ENCODE data around the gene TBC1D22A. TPM values are rescaled to one million over a fixed set of nuclear protein-coding genes. Genes with fewer than 3 reads are reported as not detected.

The TBC1D22A gene
- total RNA-seq, 4 donors from 2014 or later, result 31.2 to 111 (median 41.8) TPM

DNA sequence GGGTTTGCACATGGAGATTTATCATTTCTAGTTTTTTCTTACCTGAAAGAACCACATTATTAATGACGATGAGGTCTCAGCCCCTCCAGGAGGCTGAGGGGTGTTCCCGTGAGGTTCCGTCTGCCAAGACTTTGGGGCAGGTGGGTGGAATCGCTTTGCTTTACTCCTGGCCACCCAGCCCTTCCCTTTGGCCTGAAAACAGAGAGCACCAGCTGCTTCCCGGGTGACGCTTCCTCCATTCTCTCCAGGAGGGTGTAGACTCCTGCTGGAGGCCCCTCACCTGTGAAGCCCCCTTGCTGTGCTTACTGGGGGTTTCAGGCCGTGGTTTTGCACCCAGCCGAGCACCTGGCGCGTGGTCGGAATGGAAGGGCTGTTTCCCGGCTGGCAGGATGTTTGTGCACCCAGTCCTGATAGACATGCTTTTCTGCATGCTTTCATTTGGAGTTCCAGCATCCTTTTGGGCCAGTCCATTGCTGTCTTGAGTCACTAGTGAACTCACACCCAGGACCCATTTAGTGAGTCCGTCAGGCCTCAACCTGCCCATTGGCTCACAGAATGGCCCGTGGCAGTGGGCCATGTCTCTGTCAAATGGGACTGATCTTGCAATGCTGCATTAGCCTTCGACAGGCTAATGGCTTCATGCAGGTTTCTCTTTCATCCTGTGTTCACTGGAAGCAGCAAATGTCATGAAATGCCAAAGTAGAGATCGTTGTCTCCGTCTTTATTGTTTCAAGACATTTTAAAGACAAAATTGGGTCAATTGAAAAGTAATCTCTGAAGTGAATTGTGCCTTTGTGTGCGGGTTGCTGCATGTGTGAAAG is 360.8 kb downstream of the TBC1D22A start:
- in situ Hi-C loops (cut with MboI; ENCODE audit: low pct_ligation_motif_present in 1 of 4, low pct_unique_long_range_greater_than_20kb in 1 of 4, low sequenced_read_pairs in 3 of 4) (no loop called here), intact Hi-C loops (cut with DNase I; ENCODE audit: low total_unique reads) (no loop called here)

DNA sequence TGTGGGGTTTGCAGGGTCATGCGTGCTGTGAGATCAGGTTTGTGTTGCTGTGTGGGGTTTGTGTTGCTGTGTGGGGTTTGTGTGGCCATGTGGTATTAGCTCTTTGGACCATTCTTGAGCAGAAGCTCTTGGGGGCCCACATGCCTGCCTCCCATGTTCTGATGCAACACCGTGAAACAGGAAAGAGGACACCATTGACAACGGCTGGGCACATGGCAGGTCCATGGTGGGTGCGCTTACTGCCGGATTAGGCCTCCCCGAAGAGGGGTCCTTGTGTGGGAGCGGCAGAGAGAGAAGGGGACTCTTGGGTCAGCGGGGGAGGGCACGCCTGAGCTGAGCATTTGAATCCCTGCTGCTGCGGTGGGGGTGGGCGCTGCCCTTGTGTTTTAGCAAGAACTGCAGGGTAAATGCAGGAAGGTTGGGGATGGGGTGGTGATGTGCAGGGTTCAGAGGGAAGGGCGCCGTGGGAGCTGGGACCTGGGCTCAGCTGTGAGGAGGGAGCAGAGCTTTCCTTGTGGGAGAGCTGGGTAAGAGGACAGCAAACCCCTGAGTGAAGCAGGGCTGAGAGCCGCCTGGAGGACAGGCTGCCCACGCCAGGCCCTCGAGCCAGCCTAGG is 361.5 kb downstream of the TBC1D22A start:
- H3K27ac ChIP-seq, result no peak overlapping the region
- no peaks in the 10 kb centered on the region for H3K4me1 ChIP-seq
- no peaks in the 10 kb centered on the region for H3K9me3 ChIP-seq
- WGBS, 2 donors (ENCODE audit: low coverage in 1 of 2), result 97 to 100% methylated on average over 1 to 16 of the region's 16 CpGs
- H3K36me3 ChIP-seq, result no peaks in the 10 kb centered on the region
- intact Hi-C loops (cut with DNase I; ENCODE audit: low total_unique reads), result no loop called here
- in situ Hi-C loops (cut with MboI; ENCODE audit: low pct_ligation_motif_present in 1 of 4, low pct_unique_long_range_greater_than_20kb in 1 of 4, low sequenced_read_pairs in 3 of 4), result no loop called here
- H3K27me3 ChIP-seq, result no peaks in the 10 kb centered on the region
- H3K4me3 ChIP-seq, result no peak overlapping the region
- no peak for TF ChIP-seq EP300 (IDR thresholded peaks at IDR 0.05; ENCODE audit: low read depth)
- TF ChIP-seq, protein P1, sequence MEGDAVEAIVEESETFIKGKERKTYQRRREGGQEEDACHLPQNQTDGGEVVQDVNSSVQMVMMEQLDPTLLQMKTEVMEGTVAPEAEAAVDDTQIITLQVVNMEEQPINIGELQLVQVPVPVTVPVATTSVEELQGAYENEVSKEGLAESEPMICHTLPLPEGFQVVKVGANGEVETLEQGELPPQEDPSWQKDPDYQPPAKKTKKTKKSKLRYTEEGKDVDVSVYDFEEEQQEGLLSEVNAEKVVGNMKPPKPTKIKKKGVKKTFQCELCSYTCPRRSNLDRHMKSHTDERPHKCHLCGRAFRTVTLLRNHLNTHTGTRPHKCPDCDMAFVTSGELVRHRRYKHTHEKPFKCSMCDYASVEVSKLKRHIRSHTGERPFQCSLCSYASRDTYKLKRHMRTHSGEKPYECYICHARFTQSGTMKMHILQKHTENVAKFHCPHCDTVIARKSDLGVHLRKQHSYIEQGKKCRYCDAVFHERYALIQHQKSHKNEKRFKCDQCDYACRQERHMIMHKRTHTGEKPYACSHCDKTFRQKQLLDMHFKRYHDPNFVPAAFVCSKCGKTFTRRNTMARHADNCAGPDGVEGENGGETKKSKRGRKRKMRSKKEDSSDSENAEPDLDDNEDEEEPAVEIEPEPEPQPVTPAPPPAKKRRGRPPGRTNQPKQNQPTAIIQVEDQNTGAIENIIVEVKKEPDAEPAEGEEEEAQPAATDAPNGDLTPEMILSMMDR (IDR thresholded peaks at IDR 0.05), result no peak
- no peak for TF ChIP-seq POLR2AphosphoS5 (IDR thresholded peaks at IDR 0.05)
- DNase-seq, result no peak

More for the DNA sequence above, 360.8 kb downstream of the TBC1D22A start:
- WGBS, 2 donors (ENCODE audit: low coverage in 1 of 2), result 90 to 93% methylated on average over 3 to 18 of the region's 18 CpGs
- no peak for DNase-seq
- H3K36me3 ChIP-seq, result no peaks in the 10 kb centered on the region
- no peak overlapping the region for H3K27ac ChIP-seq
- no peaks in the 10 kb centered on the region for H3K27me3 ChIP-seq
- TF ChIP-seq POLR2AphosphoS5 (IDR thresholded peaks at IDR 0.05) (no peak), POLR2A (IDR thresholded peaks at IDR 0.05) (no peak), EP300 (IDR thresholded peaks at IDR 0.05; ENCODE audit: low read depth) (no peak)
- TF ChIP-seq, protein P1 (IDR thresholded peaks at IDR 0.05), result no peak
- no peaks in the 10 kb centered on the region for H3K4me1 ChIP-seq
- H3K9me3 ChIP-seq, result no peaks in the 10 kb centered on the region
- H3K4me3 ChIP-seq, result no peak overlapping the region

DNA sequence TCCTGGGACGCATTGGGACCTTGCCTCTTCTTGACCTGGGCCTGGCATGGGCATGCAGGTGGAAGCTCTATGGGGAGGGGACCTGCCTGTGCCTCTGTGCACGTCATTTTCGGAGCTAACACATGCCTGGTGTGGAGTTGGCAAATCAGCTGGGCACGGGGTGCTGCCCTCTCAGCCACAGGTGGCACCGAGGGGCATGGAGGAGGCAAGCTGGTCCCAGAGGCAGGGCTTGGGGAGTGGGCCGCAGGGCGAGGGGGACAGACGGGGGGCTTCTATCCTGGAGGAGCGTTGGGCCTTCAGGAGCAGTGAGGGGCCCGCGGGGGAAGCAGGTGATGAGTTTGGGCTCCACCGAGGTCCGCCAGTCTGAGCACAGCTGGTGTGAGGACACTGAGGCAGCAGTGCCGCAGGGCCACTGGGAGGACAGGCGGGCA is 362.0 kb downstream of the TBC1D22A start:
- H3K4me3 ChIP-seq, result no peak overlapping the region
- no peak overlapping the region for H3K27ac ChIP-seq
- 96% methylated on average over 13 of the region's 15 CpGs; no CpG with 5 or more reads in 1 of the 2 donors for WGBS, 2 donors (ENCODE audit: low coverage in 1 of 2)
- H3K27me3 ChIP-seq, result no peaks in the 10 kb centered on the region
- peaks cover 0 to 1% (median 0%) of the 10 kb centered on the region in 4 donors for H3K4me1 ChIP-seq
- intact Hi-C loops (cut with DNase I; ENCODE audit: low total_unique reads), result no loop called here
- in situ Hi-C loops (cut with MboI; ENCODE audit: low pct_ligation_motif_present in 1 of 4, low pct_unique_long_range_greater_than_20kb in 1 of 4, low sequenced_read_pairs in 3 of 4), result no loop called here
- H3K36me3 ChIP-seq, result no peaks in the 10 kb centered on the region
- no peak for DNase-seq
- H3K9me3 ChIP-seq, result no peaks in the 10 kb centered on the region
- TF ChIP-seq POLR2A (IDR thresholded peaks at IDR 0.05) (no peak), POLR2AphosphoS5 (IDR thresholded peaks at IDR 0.05) (no peak), EP300 (IDR thresholded peaks at IDR 0.05; ENCODE audit: low read depth) (no peak)
- TF ChIP-seq, protein P1 (IDR thresholded peaks at IDR 0.05), result no peak

DNA sequence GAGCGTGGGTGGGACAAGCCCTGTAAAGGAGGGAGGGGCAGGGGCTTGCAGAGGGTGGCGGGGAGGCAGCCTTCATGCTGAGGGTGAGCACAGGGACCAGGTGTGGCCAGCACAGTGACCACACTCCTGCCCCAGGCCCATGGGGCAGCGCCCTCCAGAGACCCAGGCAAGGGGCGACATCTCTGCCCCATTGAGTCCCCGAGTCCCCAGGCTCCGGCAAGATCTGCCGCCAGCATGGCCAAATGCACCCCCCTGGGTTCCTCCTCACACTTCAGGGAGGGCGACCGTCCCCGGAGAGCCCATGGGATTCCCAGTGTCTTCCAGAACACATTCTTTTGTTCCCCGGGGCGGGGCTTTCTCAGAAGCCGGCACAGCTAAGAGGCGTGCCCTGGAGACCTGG is 362.5 kb downstream of the TBC1D22A start:
- in situ Hi-C loops (cut with MboI; ENCODE audit: low pct_ligation_motif_present in 1 of 4, low pct_unique_long_range_greater_than_20kb in 1 of 4, low sequenced_read_pairs in 3 of 4) (no loop called here), intact Hi-C loops (cut with DNase I; ENCODE audit: low total_unique reads) (no loop called here)
- Histone ChIP-seq H3K4me1 (peaks cover 0 to 4% (median 0%) of the 10 kb centered on the region in 4 donors), H3K27me3 (no peaks in the 10 kb centered on the region), H3K27ac (no peak overlapping the region), H3K36me3 (no peaks in the 10 kb centered on the region), H3K4me3 (no peak overlapping the region), H3K9me3 (no peaks in the 10 kb centered on the region)
- TF ChIP-seq POLR2AphosphoS5 (IDR thresholded peaks at IDR 0.05) (no peak), POLR2A (IDR thresholded peaks at IDR 0.05) (no peak), EP300 (IDR thresholded peaks at IDR 0.05; ENCODE audit: low read depth) (no peak)
- TF ChIP-seq, protein P1 (IDR thresholded peaks at IDR 0.05), result no peak
- WGBS, 2 donors (ENCODE audit: low coverage in 1 of 2), result 92 to 100% methylated on average over 4 to 11 of the region's 14 CpGs
- DNase-seq, result no peak

Data from transverse colon (tissue), 4 donors.